ENCODE results near the gene SPSB2.

The SPSB2 gene

GRCh38 chr12:6863586-6864321, 9.3 kb downstream of the SPSB2 start:
- peaks cover 29 to 55% of the 10 kb centered on the region in 2 donors for H3K36me3 ChIP-seq (ENCODE audit: control insufficient read depth in 2 of 2, insufficient read depth in 2 of 2, low read length in 2 of 2)
- H3K9ac ChIP-seq (ENCODE audit: low read depth in 1 of 2, low read length in 2 of 2), result no peak overlapping the region
- H3K4me1 ChIP-seq (ENCODE audit: control insufficient read depth in 2 of 2, insufficient read depth in 2 of 2, low read length in 2 of 2), result peaks cover 14 to 15% of the 10 kb centered on the region in 2 donors
- no peaks in the 10 kb centered on the region for H3K9me3 ChIP-seq (ENCODE audit: control insufficient read depth in 2 of 2, low read length in 2 of 2)
- H3K27ac ChIP-seq (ENCODE audit: low read depth in 2 of 2, low read length in 2 of 2), result no peak overlapping the region
- no peak overlapping the region for H3K4me3 ChIP-seq (ENCODE audit: low read length in 2 of 2)
- H3K27me3 ChIP-seq (ENCODE audit: control insufficient read depth in 2 of 2, insufficient read depth in 2 of 2, low read length in 2 of 2), result no peaks in the 10 kb centered on the region

GRCh38 chr12:6863033-6863432, 10.1 kb downstream of the SPSB2 start:
- Histone ChIP-seq H3K9ac (ENCODE audit: low read depth in 1 of 2, low read length in 2 of 2) (no peak overlapping the region), H3K36me3 (ENCODE audit: control insufficient read depth in 2 of 2, insufficient read depth in 2 of 2, low read length in 2 of 2) (peaks cover 36 to 61% of the 10 kb centered on the region in 2 donors), H3K4me1 (ENCODE audit: control insufficient read depth in 2 of 2, insufficient read depth in 2 of 2, low read length in 2 of 2) (peaks cover 8% of the 10 kb centered on the region in 2 donors), H3K27ac (ENCODE audit: low read depth in 2 of 2, low read length in 2 of 2) (no peak overlapping the region), H3K4me3 (ENCODE audit: low read length in 2 of 2) (no peak overlapping the region), H3K27me3 (ENCODE audit: control insufficient read depth in 2 of 2, insufficient read depth in 2 of 2, low read length in 2 of 2) (no peaks in the 10 kb centered on the region), H3K9me3 (ENCODE audit: control insufficient read depth in 2 of 2, low read length in 2 of 2) (no peaks in the 10 kb centered on the region)

GRCh38 chr12:6861391-6861790, 11.7 kb downstream of the SPSB2 start:
- Histone ChIP-seq H3K9me3 (ENCODE audit: control insufficient read depth in 2 of 2, low read length in 2 of 2) (no peaks in the 10 kb centered on the region), H3K36me3 (ENCODE audit: control insufficient read depth in 2 of 2, insufficient read depth in 2 of 2, low read length in 2 of 2) (peaks cover 48 to 76% of the 10 kb centered on the region in 2 donors), H3K4me1 (ENCODE audit: control insufficient read depth in 2 of 2, insufficient read depth in 2 of 2, low read length in 2 of 2) (no peaks in the 10 kb centered on the region), H3K27ac (ENCODE audit: low read depth in 2 of 2, low read length in 2 of 2) (no peak overlapping the region), H3K27me3 (ENCODE audit: control insufficient read depth in 2 of 2, insufficient read depth in 2 of 2, low read length in 2 of 2) (no peaks in the 10 kb centered on the region), H3K4me3 (ENCODE audit: low read length in 2 of 2) (no peak overlapping the region), H3K9ac (ENCODE audit: low read depth in 1 of 2, low read length in 2 of 2) (no peak overlapping the region)

- Histone ChIP-seq H3K4me1 (ENCODE audit: control insufficient read depth in 2 of 2, insufficient read depth in 2 of 2, low read length in 2 of 2) (no peaks in the 10 kb centered on the region), H3K9me3 (ENCODE audit: control insufficient read depth in 2 of 2, low read length in 2 of 2) (no peaks in the 10 kb centered on the region), H3K27ac (ENCODE audit: low read depth in 2 of 2, low read length in 2 of 2) (no peak overlapping the region), H3K9ac (ENCODE audit: low read depth in 1 of 2, low read length in 2 of 2) (no peak overlapping the region), H3K27me3 (ENCODE audit: control insufficient read depth in 2 of 2, insufficient read depth in 2 of 2, low read length in 2 of 2) (no peaks in the 10 kb centered on the region), H3K36me3 (ENCODE audit: control insufficient read depth in 2 of 2, insufficient read depth in 2 of 2, low read length in 2 of 2) (peaks cover 52 to 80% of the 10 kb centered on the region in 2 donors), H3K4me3 (ENCODE audit: low read length in 2 of 2) (no peak overlapping the region)
Measured at GRCh38 chr12:6860942-6861341, 12.2 kb downstream of the SPSB2 start.

GRCh38 chr12:6860116-6860515, 13.0 kb downstream of the SPSB2 start:
- H3K36me3 ChIP-seq (ENCODE audit: control insufficient read depth in 2 of 2, insufficient read depth in 2 of 2, low read length in 2 of 2), result peaks cover 55 to 87% of the 10 kb centered on the region in 2 donors
- H3K4me1 ChIP-seq (ENCODE audit: control insufficient read depth in 2 of 2, insufficient read depth in 2 of 2, low read length in 2 of 2), result no peaks in the 10 kb centered on the region
- H3K4me3 ChIP-seq (ENCODE audit: low read length in 2 of 2), result no peak overlapping the region
- H3K9me3 ChIP-seq (ENCODE audit: control insufficient read depth in 2 of 2, low read length in 2 of 2), result no peaks in the 10 kb centered on the region
- H3K27ac ChIP-seq (ENCODE audit: low read depth in 2 of 2, low read length in 2 of 2), result no peak overlapping the region
- no peak overlapping the region for H3K9ac ChIP-seq (ENCODE audit: low read depth in 1 of 2, low read length in 2 of 2)
- no peaks in the 10 kb centered on the region for H3K27me3 ChIP-seq (ENCODE audit: control insufficient read depth in 2 of 2, insufficient read depth in 2 of 2, low read length in 2 of 2)

GRCh38 chr12:6858799-6859198, 14.3 kb downstream of the SPSB2 start:
- Histone ChIP-seq H3K9ac (ENCODE audit: low read depth in 1 of 2, low read length in 2 of 2) (no peak overlapping the region), H3K27me3 (ENCODE audit: control insufficient read depth in 2 of 2, insufficient read depth in 2 of 2, low read length in 2 of 2) (no peaks in the 10 kb centered on the region), H3K27ac (ENCODE audit: low read depth in 2 of 2, low read length in 2 of 2) (no peak overlapping the region), H3K9me3 (ENCODE audit: control insufficient read depth in 2 of 2, low read length in 2 of 2) (no peaks in the 10 kb centered on the region), H3K4me3 (ENCODE audit: low read length in 2 of 2) (no peak overlapping the region), H3K4me1 (ENCODE audit: control insufficient read depth in 2 of 2, insufficient read depth in 2 of 2, low read length in 2 of 2) (no peaks in the 10 kb centered on the region), H3K36me3 (ENCODE audit: control insufficient read depth in 2 of 2, insufficient read depth in 2 of 2, low read length in 2 of 2) (peaks cover 51 to 77% of the 10 kb centered on the region in 2 donors)

- Histone ChIP-seq H3K36me3 (ENCODE audit: control insufficient read depth in 2 of 2, insufficient read depth in 2 of 2, low read length in 2 of 2) (peaks cover 34 to 44% of the 10 kb centered on the region in 2 donors), H3K9ac (ENCODE audit: low read depth in 1 of 2, low read length in 2 of 2) (no peak overlapping the region), H3K4me3 (ENCODE audit: low read length in 2 of 2) (no peak overlapping the region), H3K4me1 (ENCODE audit: control insufficient read depth in 2 of 2, insufficient read depth in 2 of 2, low read length in 2 of 2) (peaks cover 12 to 17% of the 10 kb centered on the region in 2 donors), H3K9me3 (ENCODE audit: control insufficient read depth in 2 of 2, low read length in 2 of 2) (no peaks in the 10 kb centered on the region), H3K27me3 (ENCODE audit: control insufficient read depth in 2 of 2, insufficient read depth in 2 of 2, low read length in 2 of 2) (no peaks in the 10 kb centered on the region), H3K27ac (ENCODE audit: low read depth in 2 of 2, low read length in 2 of 2) (no peak overlapping the region)
Measured at GRCh38 chr12:6855322-6855721, 17.8 kb downstream of the SPSB2 start.

- Histone ChIP-seq H3K27ac (ENCODE audit: low read depth in 2 of 2, low read length in 2 of 2) (no peak overlapping the region), H3K4me1 (ENCODE audit: control insufficient read depth in 2 of 2, insufficient read depth in 2 of 2, low read length in 2 of 2) (peaks cover 13 to 18% of the 10 kb centered on the region in 2 donors), H3K9me3 (ENCODE audit: control insufficient read depth in 2 of 2, low read length in 2 of 2) (no peaks in the 10 kb centered on the region), H3K4me3 (ENCODE audit: low read length in 2 of 2) (no peak overlapping the region), H3K36me3 (ENCODE audit: control insufficient read depth in 2 of 2, insufficient read depth in 2 of 2, low read length in 2 of 2) (peaks cover 30 to 41% of the 10 kb centered on the region in 2 donors), H3K27me3 (ENCODE audit: control insufficient read depth in 2 of 2, insufficient read depth in 2 of 2, low read length in 2 of 2) (no peaks in the 10 kb centered on the region), H3K9ac (ENCODE audit: low read depth in 1 of 2, low read length in 2 of 2) (no peak overlapping the region)
Measured at GRCh38 chr12:6854036-6854435, 19.1 kb downstream of the SPSB2 start.

GRCh38 chr12:6853626-6854025, 19.5 kb downstream of the SPSB2 start:
- Histone ChIP-seq H3K9ac (ENCODE audit: low read depth in 1 of 2, low read length in 2 of 2) (peak overlapping the region in 1 of 2 donors; percentile 56), H3K27ac (ENCODE audit: low read depth in 2 of 2, low read length in 2 of 2) (no peak overlapping the region), H3K27me3 (ENCODE audit: control insufficient read depth in 2 of 2, insufficient read depth in 2 of 2, low read length in 2 of 2) (no peaks in the 10 kb centered on the region), H3K9me3 (ENCODE audit: control insufficient read depth in 2 of 2, low read length in 2 of 2) (no peaks in the 10 kb centered on the region), H3K4me3 (ENCODE audit: low read length in 2 of 2) (no peak overlapping the region), H3K36me3 (ENCODE audit: control insufficient read depth in 2 of 2, insufficient read depth in 2 of 2, low read length in 2 of 2) (peaks cover 26 to 38% of the 10 kb centered on the region in 2 donors), H3K4me1 (ENCODE audit: control insufficient read depth in 2 of 2, insufficient read depth in 2 of 2, low read length in 2 of 2) (peaks cover 13 to 18% of the 10 kb centered on the region in 2 donors)

GRCh38 chr12:6852651-6853354, 20.3 kb downstream of the SPSB2 start:
- H3K9me3 ChIP-seq (ENCODE audit: control insufficient read depth in 2 of 2, low read length in 2 of 2), result no peaks in the 10 kb centered on the region
- H3K36me3 ChIP-seq (ENCODE audit: control insufficient read depth in 2 of 2, insufficient read depth in 2 of 2, low read length in 2 of 2), result peaks cover 18 to 30% of the 10 kb centered on the region in 2 donors
- H3K27me3 ChIP-seq (ENCODE audit: control insufficient read depth in 2 of 2, insufficient read depth in 2 of 2, low read length in 2 of 2), result no peaks in the 10 kb centered on the region
- peak overlapping the region in 1 of 2 donors; percentile 98 for H3K27ac ChIP-seq (ENCODE audit: low read depth in 2 of 2, low read length in 2 of 2)
- H3K9ac ChIP-seq (ENCODE audit: low read depth in 1 of 2, low read length in 2 of 2), result peak overlapping the region; percentile 54 to 56
- peaks cover 13 to 18% of the 10 kb centered on the region in 2 donors for H3K4me1 ChIP-seq (ENCODE audit: control insufficient read depth in 2 of 2, insufficient read depth in 2 of 2, low read length in 2 of 2)
- H3K4me3 ChIP-seq (ENCODE audit: low read length in 2 of 2), result peak overlapping the region; percentile 99 to 100
